Retinal pigment epithelial cell (primary cell): ENCODE results near the gene PCP4L1.
A peak's percentile ranks its signal among the peaks of the same experiment; 100 is the strongest.

ENCODE experiments used
- DNase-seq: peaks from one replicate; pipeline ENCODE4 v3.0.0-alpha.2; 2010; ENCODE audit warnings: low read depth
- H3K4me3 ChIP-seq: 2 replicates; pipeline ENCODE4 v1.5.1; 2011; ENCODE audit warnings: mild to moderate bottlenecking, low read length, control low read depth, moderate library complexity
- CTCF ChIP-seq: conservative IDR thresholded peaks from 2 replicates; pipeline ENCODE4 v1.5.1; 2011; ENCODE audit warnings: low read depth, low read length, control low read depth, inconsistent platforms

PCP4L1 gene

DNA sequence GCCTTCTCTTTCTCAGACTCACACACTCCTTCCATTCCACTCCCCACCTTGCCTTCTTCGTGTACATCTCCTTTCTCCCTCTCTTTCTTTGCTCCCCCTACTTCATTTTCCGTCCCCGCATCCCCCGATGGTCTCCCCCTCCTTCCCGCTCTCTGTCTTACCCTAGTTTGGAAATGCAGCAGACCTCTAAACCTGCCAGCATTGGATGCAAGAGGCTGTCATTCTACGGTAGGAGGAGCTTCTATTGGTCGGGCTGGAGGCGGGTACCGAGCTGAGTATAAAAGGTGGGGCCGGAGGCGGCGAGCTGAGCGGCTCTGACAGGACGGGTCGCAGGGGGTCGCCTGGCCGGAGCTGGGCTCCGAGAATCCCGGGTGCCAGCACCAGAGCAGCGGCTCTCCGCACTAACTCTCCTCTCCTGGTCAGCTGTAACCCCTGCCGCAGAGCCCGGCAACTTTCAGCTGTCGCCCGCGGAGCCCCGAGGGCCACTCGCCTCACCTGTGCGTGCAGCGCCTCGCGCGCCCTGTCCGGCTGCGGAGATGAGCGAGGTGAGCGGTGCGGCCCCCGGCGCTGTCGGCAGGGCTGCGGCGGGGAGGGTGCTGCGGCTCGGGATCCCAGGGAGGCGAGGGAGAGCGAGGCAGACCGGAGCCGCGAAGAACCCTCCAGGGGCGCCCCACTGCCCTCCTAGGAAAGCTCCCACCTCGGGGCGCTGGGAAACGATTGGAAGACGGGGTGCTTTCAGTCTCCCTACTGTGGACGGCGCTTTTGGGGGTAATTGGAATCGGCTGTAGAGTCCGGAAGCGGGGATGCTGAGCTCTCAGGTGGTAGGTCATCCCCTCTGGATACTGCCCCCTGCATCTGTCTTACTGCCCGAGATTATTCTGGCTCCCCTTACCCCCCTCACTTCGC, at the start of gene PCP4L1:
PCP4L1 (plus strand) TSS at position 307 of the 906 bp plus-strand sequence; CDS start at position 537, 230 bp downstream.
- peak within 1 kb of the TSS; percentile 47 for H3K4me3 ChIP-seq
- no peak for DNase-seq
- TF ChIP-seq CTCF, result no peak

GRCh38 chr1:161209790-161210409, 48.6 kb upstream of the PCP4L1 start:
- no peak for DNase-seq
- peak; percentile 97 for TF ChIP-seq CTCF

DNA sequence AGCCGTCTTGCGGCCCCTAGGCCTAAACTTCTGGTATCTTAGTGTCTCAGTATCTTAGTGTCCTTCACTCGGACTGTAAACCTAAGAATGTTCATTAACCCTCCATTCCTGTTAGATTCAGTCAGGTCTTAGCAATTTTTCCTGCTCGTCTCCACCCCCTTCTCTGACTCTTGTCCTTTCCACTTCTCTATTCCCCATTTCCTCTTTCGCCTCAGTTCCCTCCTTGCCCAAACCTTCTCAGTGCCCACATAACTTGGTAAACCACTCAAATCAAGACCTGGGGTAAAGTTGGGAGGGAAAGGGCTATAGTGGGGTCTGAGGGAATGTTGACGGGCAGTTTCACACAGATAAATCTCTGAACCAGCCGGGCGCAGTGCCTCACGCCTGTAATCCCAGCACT, 44.2 kb upstream of the PCP4L1 start:
- DNase-seq, result no peak
- TF ChIP-seq CTCF, result no peak
- H3K4me3 ChIP-seq, result no peak overlapping the region

More at GRCh38 chr1:161209790-161210409, 48.6 kb upstream of the PCP4L1 start:
- no peak overlapping the region for H3K4me3 ChIP-seq

DNA sequence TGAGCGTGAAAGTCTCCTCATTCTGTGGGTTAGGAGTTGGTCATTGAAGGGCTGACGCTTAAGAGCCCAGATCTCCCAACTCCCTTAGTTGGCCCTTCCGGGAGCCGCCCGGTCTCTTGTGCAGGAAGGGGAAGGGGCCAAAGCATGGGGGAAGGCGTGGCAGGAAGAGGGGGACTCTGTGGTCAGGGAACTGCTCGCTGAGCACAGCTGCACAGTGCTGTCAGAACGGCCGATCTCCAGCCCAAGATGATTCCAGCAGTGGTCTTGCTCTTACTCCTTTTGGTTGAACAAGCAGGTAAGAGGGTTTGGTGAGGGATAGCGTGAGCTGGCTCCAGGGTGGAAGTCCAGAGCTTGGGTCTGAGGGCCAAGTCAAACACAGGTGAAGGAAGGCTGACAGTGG, 43.5 kb upstream of the PCP4L1 start, which contains the start of gene FCER1G:
FCER1G (plus strand) TSS at position 220 of the 400 bp plus-strand sequence; CDS start at position 247, 27 bp downstream.
- DNase-seq, result no peak
- no peak within 1 kb of the TSS for H3K4me3 ChIP-seq

DNA sequence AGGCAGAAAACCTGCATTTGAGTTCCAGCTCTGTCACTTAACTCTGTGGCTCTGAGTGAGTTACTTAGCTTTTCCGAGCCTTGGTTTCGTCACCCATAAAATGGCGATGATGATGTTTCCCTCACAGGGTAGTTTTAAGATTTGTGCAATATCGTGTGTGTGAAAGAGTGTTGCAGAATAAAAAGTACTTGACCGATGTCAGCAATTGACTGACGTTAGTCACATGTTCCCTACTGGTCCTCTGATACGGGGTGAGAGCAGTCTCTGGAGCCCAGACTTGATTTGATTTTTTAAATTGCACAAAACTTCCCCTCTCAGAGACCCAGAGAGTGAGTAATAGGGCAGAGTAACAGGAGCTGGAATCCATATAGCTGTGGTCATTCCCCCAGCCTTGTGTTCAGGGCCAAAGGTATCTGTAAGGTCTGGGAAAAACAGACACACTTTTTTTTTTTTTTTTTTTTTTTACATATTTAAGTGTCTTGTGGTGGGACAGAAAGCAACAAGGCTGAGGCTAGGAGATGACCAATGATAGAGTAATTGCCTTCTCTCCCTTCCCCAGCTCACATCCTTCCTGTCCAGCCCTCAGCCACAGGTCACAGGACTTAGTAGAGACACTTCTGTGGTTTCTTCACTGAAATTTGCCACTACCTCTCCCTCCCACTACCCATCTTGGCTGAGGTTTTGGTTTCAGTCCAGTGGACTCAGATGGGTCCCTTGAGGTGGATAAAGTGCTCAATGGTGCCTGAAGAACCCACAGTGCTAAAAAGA, 41.4 kb upstream of the PCP4L1 start:
- H3K4me3 ChIP-seq, result no peak overlapping the region
- no peak for DNase-seq
- no peak for TF ChIP-seq CTCF

More for the DNA sequence above, 43.5 kb upstream of the PCP4L1 start, which contains the start of gene FCER1G:
- TF ChIP-seq CTCF, result no peak

DNA sequence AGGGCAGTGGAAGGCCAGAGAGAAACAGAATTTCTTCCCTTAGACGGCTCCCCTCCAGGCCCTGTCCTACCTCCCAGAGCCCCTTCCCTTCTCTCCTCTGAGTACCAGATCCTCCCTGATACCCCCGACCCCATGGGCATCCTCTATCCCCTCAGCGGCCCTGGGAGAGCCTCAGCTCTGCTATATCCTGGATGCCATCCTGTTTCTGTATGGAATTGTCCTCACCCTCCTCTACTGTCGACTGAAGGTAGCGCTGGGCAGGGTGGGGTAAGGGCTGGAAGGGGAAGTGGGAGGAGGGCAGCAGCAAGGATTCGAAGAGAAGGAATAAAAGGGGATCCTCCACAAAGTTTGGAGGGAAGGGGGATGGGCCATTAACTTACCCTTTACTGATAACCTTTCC, 40.7 kb upstream of the PCP4L1 start:
- no peak overlapping the region for H3K4me3 ChIP-seq
- no peak for DNase-seq
- no peak for TF ChIP-seq CTCF
